HepG2 (cell line): ENCODE data around the gene MLLT10. TPM values are rescaled to one million over a fixed set of nuclear protein-coding genes. Genes with fewer than 3 reads are reported as not detected.

Source experiments
- CHD4 ChIP-seq: fragments of 200-600 bp; sonication (generic); IDR thresholded peaks from 2 replicates; pipeline ENCODE4 v1.7.0; 2017; ENCODE audit warnings: mild to moderate bottlenecking, low read length, borderline replicate concordance
- MEF2D ChIP-seq: sonication (generic); formaldehyde crosslinking; IDR thresholded peaks from 2 replicates; pipeline ENCODE4 v1.5.1; 2020; ENCODE audit warnings: mild to moderate bottlenecking, missing genetic modification reagents
- NFYC ChIP-seq: IDR thresholded peaks from 2 replicates; pipeline ENCODE4 v1.6.1; 2016; ENCODE audit warnings: missing genetic modification reagents, missing compliant biosample characterization
- SMARCC2 ChIP-seq: fragments of 450-650 bp; IDR thresholded peaks from 2 replicates; pipeline ENCODE4 v1.6.1; 2017; ENCODE audit warnings: antibody characterized with exemption, mild to moderate bottlenecking
- TCF7L2 ChIP-seq: IDR thresholded peaks from 2 replicates; pipeline ENCODE4 v1.6.1; 2011; ENCODE audit warnings: mild to moderate bottlenecking, low read depth, low read length, moderate library complexity
- ZNF274 ChIP-seq: sonication (generic); formaldehyde crosslinking; IDR thresholded peaks from 2 replicates; pipeline ENCODE4 v1.5.1; 2020; ENCODE audit warnings: mild to moderate bottlenecking, missing genetic modification reagents
- ZNF350 ChIP-seq: sonication (generic); formaldehyde crosslinking; IDR thresholded peaks from 2 replicates; pipeline ENCODE4 v1.4.0; 2020; ENCODE audit warnings: mild to moderate bottlenecking, low read depth, missing genetic modification reagents, borderline replicate concordance
- ZNF564 ChIP-seq: sonication (generic); formaldehyde crosslinking; IDR thresholded peaks from 2 replicates; pipeline ENCODE4 v1.8.1; 2023; ENCODE audit warnings: mild to moderate bottlenecking, missing genetic modification reagents
- ZNF75D ChIP-seq: sonication (generic); formaldehyde crosslinking; IDR thresholded peaks from 2 replicates; pipeline ENCODE4 v1.8.1; 2023; ENCODE audit warnings: missing genetic modification reagents, mild to moderate bottlenecking, borderline replicate concordance
- ZNF776 ChIP-seq: sonication (generic); formaldehyde crosslinking; IDR thresholded peaks from 2 replicates; pipeline ENCODE4 v1.4.0; 2020; ENCODE audit warnings: mild to moderate bottlenecking, missing genetic modification reagents
- ZNF781 ChIP-seq: sonication (generic); formaldehyde crosslinking; IDR thresholded peaks from 2 replicates; pipeline ENCODE4 v1.5.1; 2020; ENCODE audit warnings: borderline replicate concordance, mild to moderate bottlenecking, missing genetic modification reagents; ENCODE audit errors: not compliant biosample characterization
- polyA plus RNA-seq, 8 experiments: library from polyadenylated mRNA; depleted of rRNA in 3 of 8; stranded (reverse) in 7 of 8; unstranded in 1 of 8; fragments of >200 nt; fragmentation: Illumina TruSeq in 4 of 8; extraction: Trizol in 4 of 8; gene quantifications; 2 replicates each; pipeline versions ENCODE4 v1.2.1 to v1.2.3, GENCODE V29; 2011 to 2016; ENCODE audit warnings: low read depth in 4 of 8, missing spikeins in 1 of 8, mixed read lengths in 1 of 8; ENCODE audit not compliant: insufficient read depth in 1 of 8
- total RNA-seq, 5 experiments: library from RNA; depleted of rRNA; stranded (reverse); fragments of >200 nt; fragmentation: Illumina TruSeq; extraction: Trizol; gene quantifications; 2 replicates each; pipeline ENCODE4 v1.2.3, GENCODE V29; 2016; ENCODE audit warnings: low read depth in 1 of 5
- TF ChIP-seq, protein P1 (sequence below): sonication (generic); formaldehyde crosslinking; IDR thresholded peaks from 2 replicates; pipeline ENCODE4 v1.4.0; 2020; ENCODE audit warnings: low read depth, mild to moderate bottlenecking, missing genetic modification reagents
- TF ChIP-seq, protein P2 (sequence below): IDR thresholded peaks from 2 replicates; pipeline ENCODE4 v1.6.1; 2016; ENCODE audit warnings: low read depth, missing genetic modification reagents, missing compliant biosample characterization
- TF ChIP-seq, protein P3 (sequence below): sonication (generic); formaldehyde crosslinking; IDR thresholded peaks from 2 replicates; pipeline ENCODE4 v1.9.0; 2022; ENCODE audit warnings: missing genetic modification reagents, mild to moderate bottlenecking, borderline replicate concordance
- TF ChIP-seq, protein P4 (sequence below): sonication (generic); formaldehyde crosslinking; IDR thresholded peaks from 2 replicates; pipeline ENCODE4 v1.5.0; 2020; ENCODE audit warnings: mild to moderate bottlenecking, missing genetic modification reagents, borderline replicate concordance
- TF ChIP-seq, protein P5 (sequence below): sonication (generic); formaldehyde crosslinking; IDR thresholded peaks from 2 replicates; pipeline ENCODE4 v1.8.1; 2023; ENCODE audit warnings: mild to moderate bottlenecking, moderate library complexity, missing genetic modification reagents

MLLT10 gene
- total and polyA plus RNA-seq, 2 of the 13 experiments (the other 11 are each of a cell fraction or from before 2014, with no cell fraction given) = 51.3 to 84.1 TPM

DNA sequence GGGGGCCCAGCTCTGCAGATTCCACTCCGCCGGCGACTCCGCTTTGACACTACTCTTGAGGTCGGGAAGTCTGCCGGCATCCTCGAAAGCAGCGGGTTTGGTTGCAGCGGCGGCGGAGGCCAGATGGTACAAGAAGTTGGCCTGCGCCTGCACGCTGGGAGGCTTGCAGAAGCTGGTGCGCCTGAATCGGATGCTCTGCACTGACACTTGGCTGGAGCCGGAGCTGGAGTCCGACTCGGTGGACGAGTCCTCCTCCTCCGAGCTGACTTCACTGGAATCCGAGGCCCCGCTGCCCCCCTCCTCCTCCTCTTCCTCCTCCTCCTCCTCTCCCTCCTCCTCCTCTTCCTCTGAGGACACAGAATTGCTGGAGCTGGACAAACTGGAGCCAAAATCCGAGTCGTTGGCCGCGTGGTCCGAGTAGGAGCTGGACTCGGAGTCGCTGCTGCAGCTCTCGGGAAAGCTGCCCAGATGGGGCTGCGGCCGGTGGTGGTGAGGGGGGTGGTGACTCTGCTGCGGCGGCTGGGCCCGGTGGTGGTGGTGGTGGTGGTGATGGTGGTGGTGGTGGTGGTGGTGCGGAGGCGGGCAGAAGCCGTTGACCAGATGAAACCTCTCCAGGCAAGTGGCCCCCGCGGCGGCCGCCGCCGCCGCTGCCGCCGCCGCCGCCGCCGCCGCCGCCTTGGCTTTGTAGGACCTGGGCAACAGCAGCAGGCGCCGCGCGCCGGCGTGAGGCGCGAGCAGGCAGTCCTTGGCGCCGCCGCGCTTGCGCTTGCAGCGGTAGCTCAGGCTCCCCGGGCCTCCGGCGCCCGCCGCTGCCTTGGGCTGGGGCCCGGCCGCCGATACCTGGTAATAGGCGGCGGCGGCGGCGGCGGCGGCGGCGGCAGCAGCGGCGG, 17.5 kb upstream of the MLLT10 start (continued):
- TF ChIP-seq, protein P1, sequence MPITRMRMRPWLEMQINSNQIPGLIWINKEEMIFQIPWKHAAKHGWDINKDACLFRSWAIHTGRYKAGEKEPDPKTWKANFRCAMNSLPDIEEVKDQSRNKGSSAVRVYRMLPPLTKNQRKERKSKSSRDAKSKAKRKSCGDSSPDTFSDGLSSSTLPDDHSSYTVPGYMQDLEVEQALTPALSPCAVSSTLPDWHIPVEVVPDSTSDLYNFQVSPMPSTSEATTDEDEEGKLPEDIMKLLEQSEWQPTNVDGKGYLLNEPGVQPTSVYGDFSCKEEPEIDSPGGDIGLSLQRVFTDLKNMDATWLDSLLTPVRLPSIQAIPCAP = no peak
- no peak for TF ChIP-seq ZNF75D (CRISPR knock-in tag)
- TF ChIP-seq ZNF781 (CRISPR knock-in tag) = peak; percentile 82
- TF ChIP-seq SMARCC2 = no peak
- 0 out of 2 replicates have a peak, but pooled peaks have one; percentile 18 for TF ChIP-seq ZNF564 (CRISPR knock-in tag)
- TF ChIP-seq, protein P2, sequence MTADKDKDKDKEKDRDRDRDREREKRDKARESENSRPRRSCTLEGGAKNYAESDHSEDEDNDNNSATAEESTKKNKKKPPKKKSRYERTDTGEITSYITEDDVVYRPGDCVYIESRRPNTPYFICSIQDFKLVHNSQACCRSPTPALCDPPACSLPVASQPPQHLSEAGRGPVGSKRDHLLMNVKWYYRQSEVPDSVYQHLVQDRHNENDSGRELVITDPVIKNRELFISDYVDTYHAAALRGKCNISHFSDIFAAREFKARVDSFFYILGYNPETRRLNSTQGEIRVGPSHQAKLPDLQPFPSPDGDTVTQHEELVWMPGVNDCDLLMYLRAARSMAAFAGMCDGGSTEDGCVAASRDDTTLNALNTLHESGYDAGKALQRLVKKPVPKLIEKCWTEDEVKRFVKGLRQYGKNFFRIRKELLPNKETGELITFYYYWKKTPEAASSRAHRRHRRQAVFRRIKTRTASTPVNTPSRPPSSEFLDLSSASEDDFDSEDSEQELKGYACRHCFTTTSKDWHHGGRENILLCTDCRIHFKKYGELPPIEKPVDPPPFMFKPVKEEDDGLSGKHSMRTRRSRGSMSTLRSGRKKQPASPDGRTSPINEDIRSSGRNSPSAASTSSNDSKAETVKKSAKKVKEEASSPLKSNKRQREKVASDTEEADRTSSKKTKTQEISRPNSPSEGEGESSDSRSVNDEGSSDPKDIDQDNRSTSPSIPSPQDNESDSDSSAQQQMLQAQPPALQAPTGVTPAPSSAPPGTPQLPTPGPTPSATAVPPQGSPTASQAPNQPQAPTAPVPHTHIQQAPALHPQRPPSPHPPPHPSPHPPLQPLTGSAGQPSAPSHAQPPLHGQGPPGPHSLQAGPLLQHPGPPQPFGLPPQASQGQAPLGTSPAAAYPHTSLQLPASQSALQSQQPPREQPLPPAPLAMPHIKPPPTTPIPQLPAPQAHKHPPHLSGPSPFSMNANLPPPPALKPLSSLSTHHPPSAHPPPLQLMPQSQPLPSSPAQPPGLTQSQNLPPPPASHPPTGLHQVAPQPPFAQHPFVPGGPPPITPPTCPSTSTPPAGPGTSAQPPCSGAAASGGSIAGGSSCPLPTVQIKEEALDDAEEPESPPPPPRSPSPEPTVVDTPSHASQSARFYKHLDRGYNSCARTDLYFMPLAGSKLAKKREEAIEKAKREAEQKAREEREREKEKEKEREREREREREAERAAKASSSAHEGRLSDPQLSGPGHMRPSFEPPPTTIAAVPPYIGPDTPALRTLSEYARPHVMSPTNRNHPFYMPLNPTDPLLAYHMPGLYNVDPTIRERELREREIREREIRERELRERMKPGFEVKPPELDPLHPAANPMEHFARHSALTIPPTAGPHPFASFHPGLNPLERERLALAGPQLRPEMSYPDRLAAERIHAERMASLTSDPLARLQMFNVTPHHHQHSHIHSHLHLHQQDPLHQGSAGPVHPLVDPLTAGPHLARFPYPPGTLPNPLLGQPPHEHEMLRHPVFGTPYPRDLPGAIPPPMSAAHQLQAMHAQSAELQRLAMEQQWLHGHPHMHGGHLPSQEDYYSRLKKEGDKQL (CRISPR knock-in tag) = no peak
- TF ChIP-seq, protein P3, sequence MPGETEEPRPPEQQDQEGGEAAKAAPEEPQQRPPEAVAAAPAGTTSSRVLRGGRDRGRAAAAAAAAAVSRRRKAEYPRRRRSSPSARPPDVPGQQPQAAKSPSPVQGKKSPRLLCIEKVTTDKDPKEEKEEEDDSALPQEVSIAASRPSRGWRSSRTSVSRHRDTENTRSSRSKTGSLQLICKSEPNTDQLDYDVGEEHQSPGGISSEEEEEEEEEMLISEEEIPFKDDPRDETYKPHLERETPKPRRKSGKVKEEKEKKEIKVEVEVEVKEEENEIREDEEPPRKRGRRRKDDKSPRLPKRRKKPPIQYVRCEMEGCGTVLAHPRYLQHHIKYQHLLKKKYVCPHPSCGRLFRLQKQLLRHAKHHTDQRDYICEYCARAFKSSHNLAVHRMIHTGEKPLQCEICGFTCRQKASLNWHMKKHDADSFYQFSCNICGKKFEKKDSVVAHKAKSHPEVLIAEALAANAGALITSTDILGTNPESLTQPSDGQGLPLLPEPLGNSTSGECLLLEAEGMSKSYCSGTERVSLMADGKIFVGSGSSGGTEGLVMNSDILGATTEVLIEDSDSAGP = peak; percentile 61; the same call in 1 of the 2 replicates
- TF ChIP-seq ZNF776 = 0 out of 2 replicates have a peak, but pooled peaks have one; percentile 3
- peak; percentile 53; the same call in 1 of the 2 replicates for TF ChIP-seq ZNF274 (CRISPR knock-in tag)
- TF ChIP-seq ZNF350 = peak; percentile 28; the same call in 1 of the 2 replicates
- TF ChIP-seq MEF2D (CRISPR knock-in tag) = peak; percentile 55; the same call in 1 of the 2 replicates
- TF ChIP-seq, protein P4, sequence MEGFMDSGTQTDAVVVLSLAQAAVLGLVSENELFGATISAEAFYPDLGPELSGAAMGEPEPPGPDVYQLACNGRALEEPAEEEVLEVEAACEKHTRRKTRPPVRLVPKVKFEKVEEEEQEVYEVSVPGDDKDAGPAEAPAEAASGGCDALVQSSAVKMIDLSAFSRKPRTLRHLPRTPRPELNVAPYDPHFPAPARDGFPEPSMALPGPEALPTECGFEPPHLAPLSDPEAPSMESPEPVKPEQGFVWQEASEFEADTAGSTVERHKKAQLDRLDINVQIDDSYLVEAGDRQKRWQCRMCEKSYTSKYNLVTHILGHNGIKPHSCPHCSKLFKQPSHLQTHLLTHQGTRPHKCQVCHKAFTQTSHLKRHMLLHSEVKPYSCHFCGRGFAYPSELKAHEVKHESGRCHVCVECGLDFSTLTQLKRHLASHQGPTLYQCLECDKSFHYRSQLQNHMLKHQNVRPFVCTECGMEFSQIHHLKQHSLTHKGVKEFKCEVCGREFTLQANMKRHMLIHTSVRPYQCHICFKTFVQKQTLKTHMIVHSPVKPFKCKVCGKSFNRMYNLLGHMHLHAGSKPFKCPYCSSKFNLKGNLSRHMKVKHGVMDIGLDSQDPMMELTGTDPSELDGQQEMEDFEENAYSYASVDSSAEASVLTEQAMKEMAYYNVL (CRISPR knock-in tag) = peak; percentile 17; the same call in 1 of the 2 replicates
- TF ChIP-seq, protein P5, sequence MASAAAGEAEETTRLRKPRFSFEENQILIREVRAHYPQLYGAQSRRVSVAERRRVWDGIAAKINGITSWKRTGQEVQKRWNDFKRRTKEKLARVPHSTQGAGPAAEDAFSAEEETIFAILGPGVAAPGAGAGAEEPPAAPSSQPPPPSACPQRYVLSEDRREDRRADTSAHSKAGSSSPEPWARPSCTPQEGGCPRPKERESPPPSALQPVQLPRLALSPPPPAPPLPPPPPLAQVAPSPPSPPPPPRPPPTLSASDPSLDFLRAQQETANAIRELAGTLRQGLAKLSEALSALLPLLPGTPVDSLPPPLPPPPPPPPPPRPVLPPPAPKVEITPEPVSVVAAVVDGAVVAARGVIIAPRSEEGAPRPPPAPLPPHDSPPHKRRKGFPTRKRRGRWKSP (CRISPR knock-in tag) = peak; percentile 70
- no peak for TF ChIP-seq NFYC
- TF ChIP-seq TCF7L2 = no peak
- no peak for TF ChIP-seq CHD4
